NCI-H2107 (cell line): ENCODE results near the gene TEX264.

ENCODE experiments used
- DNase-seq: peaks from one replicate; lab custom pipeline; 2025; lab: John Stamatoyannopoulos, UW

The TEX264 gene

GRCh38 chr3:51700403-51700802 is 29.4 kb downstream of the TEX264 start:
- DNase-seq = no peak

GRCh38 chr3:51702156-51702555 is 31.1 kb downstream of the TEX264 start:
- no peak for DNase-seq

GRCh38 chr3:51703068-51703760 is 32.2 kb downstream of the TEX264 start:
- DNase-seq = no peak

GRCh38 chr3:51703761-51704510 is 32.9 kb downstream of the TEX264 start:
- no peak for DNase-seq

- no peak for DNase-seq
These were observed 33.5 kb downstream of the TEX264 start for GRCh38 chr3:51704511-51704950.

GRCh38 chr3:51705276-51706020 is 34.4 kb downstream of the TEX264 start:
- DNase-seq = no peak

- no peak for DNase-seq
These were observed 35.0 kb downstream of the TEX264 start for GRCh38 chr3:51706021-51706485.

- no peak for DNase-seq
These were observed 36.0 kb downstream of the TEX264 start, which contains the start of gene GRM2 for GRCh38 chr3:51706788-51707731. GRM2 (plus strand) TSS chr3:51707068; CDS start chr3:51708984, 1,916 bp downstream.

GRCh38 chr3:51708216-51708845 is 37.3 kb downstream of the TEX264 start:
- DNase-seq = no peak

- DNase-seq = no peak
These were observed 38.0 kb downstream of the TEX264 start for GRCh38 chr3:51709004-51709420.

GRCh38 chr3:51709675-51710074 is 38.6 kb downstream of the TEX264 start:
- no peak for DNase-seq

- DNase-seq = no peak
These were observed 39.7 kb downstream of the TEX264 start for GRCh38 chr3:51710631-51711351.

- DNase-seq = no peak
These were observed 40.4 kb downstream of the TEX264 start for GRCh38 chr3:51711352-51712037.

- DNase-seq = no peak
These were observed 41.0 kb downstream of the TEX264 start for GRCh38 chr3:51712038-51712420.

GRCh38 chr3:51712511-51712931 is 41.5 kb downstream of the TEX264 start:
- DNase-seq = no peak

GRCh38 chr3:51712963-51713362 is 41.9 kb downstream of the TEX264 start:
- no peak for DNase-seq

- no peak for DNase-seq
These were observed 44.4 kb downstream of the TEX264 start for GRCh38 chr3:51715231-51715976.

- no peak for DNase-seq
These were observed 44.9 kb downstream of the TEX264 start for GRCh38 chr3:51715977-51716294.

GRCh38 chr3:51716805-51717204 is 45.8 kb downstream of the TEX264 start:
- no peak for DNase-seq
